CD4-positive, alpha-beta T cell treated with Interleukin-15 for 4 hours (primary cell): ENCODE data around the gene FHIT.
"Not testable (repeated sequence)": the region's sequence is repeated elsewhere in the genome, so short reads cannot be mapped to it uniquely, and the experiment has no call there.

Experiments
- DNase-seq: peaks from one replicate; pipeline ENCODE4 v3.0.0-alpha.2; 2020; ENCODE audit warnings: low spot score

Gene FHIT

GRCh38 chr3:59934560-59934959, 1316.7 kb downstream of the FHIT start:
- DNase-seq, result not testable (repeated sequence)

GRCh38 chr3:59930170-59930569, 1321.1 kb downstream of the FHIT start:
- no peak for DNase-seq

GRCh38 chr3:59927056-59927455, 1324.2 kb downstream of the FHIT start:
- no peak for DNase-seq

GRCh38 chr3:59925946-59926345, 1325.3 kb downstream of the FHIT start:
- no peak for DNase-seq

GRCh38 chr3:59922192-59922591, 1329.1 kb downstream of the FHIT start:
- DNase-seq, result no peak

GRCh38 chr3:59920822-59921221, 1330.4 kb downstream of the FHIT start:
- DNase-seq, result no peak

GRCh38 chr3:59919586-59919985, 1331.7 kb downstream of the FHIT start:
- DNase-seq, result no peak

- DNase-seq, result no peak
Measured at GRCh38 chr3:59914251-59914650, 1337.0 kb downstream of the FHIT start.

- DNase-seq, result no peak
Measured at GRCh38 chr3:59913645-59914044, 1337.6 kb downstream of the FHIT start.

GRCh38 chr3:59908701-59909100, 1342.6 kb downstream of the FHIT start:
- DNase-seq, result no peak

GRCh38 chr3:59908280-59908679, 1343.0 kb downstream of the FHIT start:
- no peak for DNase-seq

GRCh38 chr3:59904296-59904695, 1347.0 kb downstream of the FHIT start:
- no peak for DNase-seq

GRCh38 chr3:59899061-59899460, 1352.2 kb downstream of the FHIT start:
- no peak for DNase-seq

GRCh38 chr3:59895972-59896371, 1355.3 kb downstream of the FHIT start:
- DNase-seq, result no peak

GRCh38 chr3:59894425-59895121, 1356.7 kb downstream of the FHIT start:
- no peak for DNase-seq

GRCh38 chr3:59890639-59891038, 1360.6 kb downstream of the FHIT start:
- no peak for DNase-seq

- DNase-seq, result no peak
Measured at GRCh38 chr3:59886790-59887189, 1364.5 kb downstream of the FHIT start.

- no peak for DNase-seq
Measured at GRCh38 chr3:59885899-59886400, 1365.3 kb downstream of the FHIT start.

GRCh38 chr3:59885101-59885500, 1366.2 kb downstream of the FHIT start:
- no peak for DNase-seq

GRCh38 chr3:59884409-59884808, 1366.8 kb downstream of the FHIT start:
- DNase-seq, result no peak

GRCh38 chr3:59882746-59883145, 1368.5 kb downstream of the FHIT start:
- DNase-seq, result no peak

- no peak for DNase-seq
Measured at GRCh38 chr3:59880717-59881116, 1370.5 kb downstream of the FHIT start.

- DNase-seq, result no peak
Measured at GRCh38 chr3:59879031-59879581, 1372.1 kb downstream of the FHIT start.

- DNase-seq, result no peak
Measured at GRCh38 chr3:59878038-59878427, 1373.2 kb downstream of the FHIT start.
